GM19452 (cell line): ENCODE measurements around the gene CEP70.
"Not testable (repeated sequence)": the region's sequence is repeated elsewhere in the genome, so short reads cannot be mapped to it uniquely, and the experiment has no call there.

ENCODE experiments used
- ATAC-seq: cut with Tn5 transposase; IDR thresholded peaks from one replicate; pipeline ENCODE4 v1.9.1; 2021; ENCODE audit not compliant: unreplicated experiment

Gene CEP70

GRCh38 chr3:138593488-138594149, 441 bp downstream of the CEP70 start:
- ATAC-seq = no peak

- no peak for ATAC-seq
Measured at GRCh38 chr3:138591392-138591791, 2.7 kb downstream of the CEP70 start.

- no peak for ATAC-seq
Measured at GRCh38 chr3:138588445-138588844, 5.6 kb downstream of the CEP70 start.

- ATAC-seq = no peak
Measured at GRCh38 chr3:138587374-138587773, 6.7 kb downstream of the CEP70 start.

GRCh38 chr3:138578961-138579574, 15.0 kb downstream of the CEP70 start:
- ATAC-seq = no peak

DNA sequence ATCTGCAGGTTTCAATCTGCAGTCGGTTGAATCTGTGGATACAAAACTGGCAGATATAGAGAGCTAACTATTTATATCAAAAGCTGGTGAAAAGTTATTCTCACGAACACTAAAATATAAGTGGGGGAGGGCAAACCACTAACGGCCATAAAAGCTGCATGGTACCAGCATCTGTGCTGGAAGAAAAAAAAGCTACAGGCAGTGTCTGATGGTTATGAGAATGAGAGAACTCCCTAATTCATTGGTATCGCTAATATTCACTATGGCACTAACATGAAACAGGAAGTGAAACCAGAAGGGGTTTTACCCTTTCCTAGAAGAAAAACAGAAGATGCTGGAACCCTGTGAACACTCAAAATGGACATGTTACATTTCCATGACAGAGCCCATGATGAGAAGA, 15.9 kb downstream of the CEP70 start:
- peak; percentile 91 for ATAC-seq

GRCh38 chr3:138573138-138573537, 20.9 kb downstream of the CEP70 start:
- ATAC-seq = no peak

DNA sequence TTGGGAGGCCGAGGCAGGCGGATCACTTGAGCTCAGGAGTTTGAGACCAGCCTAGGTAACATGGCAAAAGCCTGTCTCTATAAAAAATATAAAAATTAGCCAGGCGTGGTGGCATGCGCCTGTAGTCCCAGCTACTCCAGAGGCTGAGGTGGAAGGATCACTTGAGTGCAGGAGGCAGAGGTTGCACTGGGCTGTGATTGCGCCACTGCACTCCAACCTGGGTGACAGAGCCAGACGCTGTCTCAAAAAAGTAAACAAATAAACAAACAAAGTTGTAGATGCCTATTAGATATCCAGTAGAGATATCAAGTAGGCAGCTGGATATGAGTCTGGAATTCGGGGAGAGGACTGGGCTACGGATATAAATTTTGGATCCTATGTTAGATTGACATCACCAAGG, 24.4 kb downstream of the CEP70 start:
- not testable (repeated sequence) for ATAC-seq

- no peak for ATAC-seq
Measured at GRCh38 chr3:138569090-138569489, 25.0 kb downstream of the CEP70 start.

DNA sequence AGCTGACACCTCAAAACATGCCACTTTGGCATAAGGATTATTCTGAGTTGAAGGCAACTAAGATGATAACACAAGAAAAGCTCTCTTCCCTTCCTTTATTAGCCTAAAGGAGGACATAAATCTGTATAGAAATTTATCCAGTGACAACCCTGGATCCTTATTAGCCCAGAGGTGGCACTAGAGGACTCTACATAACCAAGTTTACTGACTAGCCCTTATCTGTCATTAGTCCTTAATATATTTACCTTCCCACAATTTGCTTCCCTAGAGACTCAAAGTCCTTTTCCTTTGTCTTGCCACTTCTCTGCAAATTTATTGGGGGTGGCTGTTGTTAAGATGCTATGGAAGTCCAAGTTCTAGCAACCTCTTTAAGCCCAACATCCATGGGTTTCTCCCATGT, 26.7 kb downstream of the CEP70 start:
- no peak for ATAC-seq

DNA sequence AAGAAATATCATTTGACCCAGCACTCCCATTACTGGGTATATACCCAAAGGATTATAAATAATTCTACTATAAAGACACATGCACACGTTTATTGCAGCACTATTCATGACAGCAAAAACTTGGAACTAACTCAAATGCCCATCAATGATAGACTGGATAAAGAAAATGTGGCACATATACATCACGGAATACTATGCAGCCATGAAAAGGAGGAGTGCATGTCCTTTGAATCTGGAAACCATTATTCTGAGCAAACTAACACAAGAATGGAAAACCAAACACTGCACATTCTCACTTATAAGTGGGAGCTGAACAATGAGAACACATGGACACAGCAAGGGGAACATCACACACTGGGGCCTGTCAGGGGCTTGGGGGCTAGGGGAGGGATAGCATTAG, 27.8 kb downstream of the CEP70 start:
- not testable (repeated sequence) for ATAC-seq

DNA sequence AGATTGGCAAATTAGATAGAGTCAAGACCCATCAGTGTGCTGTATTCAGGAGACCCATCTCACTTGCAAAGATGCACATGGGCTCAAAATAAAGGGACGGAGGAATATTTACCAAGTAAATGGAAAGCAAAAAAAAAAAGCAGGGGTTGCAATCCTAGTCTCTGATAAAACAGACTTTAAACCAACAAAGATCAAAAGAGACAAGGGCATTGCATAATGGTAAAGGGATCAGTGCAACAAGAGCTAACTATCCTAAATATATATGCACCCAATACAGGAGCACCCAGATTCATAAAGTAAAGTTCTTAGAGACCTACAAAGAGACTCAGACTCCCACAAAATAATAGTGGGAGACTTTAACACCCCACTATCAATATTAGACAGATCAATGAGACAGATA, 31.2 kb downstream of the CEP70 start:
- not testable (repeated sequence) for ATAC-seq

DNA sequence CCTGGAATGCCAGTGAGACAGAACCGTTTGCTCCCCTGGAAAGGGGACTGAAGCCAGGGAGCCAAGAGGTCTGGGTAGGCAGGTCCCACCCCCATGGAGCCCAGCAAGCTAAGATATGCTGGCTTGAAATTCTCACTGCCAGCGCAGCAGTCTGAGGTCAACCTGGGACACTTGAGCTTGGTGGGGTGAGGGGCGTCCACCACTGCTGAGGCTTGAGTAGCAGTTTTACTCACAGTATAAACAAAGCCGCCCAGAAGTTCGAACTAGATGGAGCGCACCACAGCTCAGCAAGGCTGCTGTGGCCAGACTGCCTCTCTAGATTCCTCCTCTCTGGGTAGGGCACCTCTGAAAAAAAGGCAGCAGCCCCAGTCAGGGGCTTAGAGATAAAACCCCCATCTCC, 33.6 kb downstream of the CEP70 start:
- no peak for ATAC-seq

DNA sequence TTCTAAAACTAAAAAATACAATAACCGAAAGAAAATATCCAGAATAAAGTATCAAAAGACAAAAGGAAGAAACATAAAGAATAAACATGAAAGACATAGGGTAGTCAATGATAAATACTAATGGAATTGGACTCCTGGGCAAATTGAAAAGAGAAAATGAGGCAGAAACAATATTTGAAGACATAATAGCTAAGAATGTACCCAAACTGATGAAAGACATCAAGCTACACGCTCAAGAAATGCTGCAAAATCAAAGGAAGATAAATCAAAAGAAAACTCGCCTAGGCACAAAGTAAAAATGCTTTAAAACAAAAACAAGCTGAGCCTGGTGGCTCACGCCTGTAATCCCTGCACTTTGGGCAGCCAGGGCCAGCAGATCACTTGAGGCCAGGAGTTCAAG, 34.9 kb downstream of the CEP70 start:
- ATAC-seq = no peak

- not testable (repeated sequence) for ATAC-seq
Measured at GRCh38 chr3:138554775-138555174, 39.3 kb downstream of the CEP70 start.

DNA sequence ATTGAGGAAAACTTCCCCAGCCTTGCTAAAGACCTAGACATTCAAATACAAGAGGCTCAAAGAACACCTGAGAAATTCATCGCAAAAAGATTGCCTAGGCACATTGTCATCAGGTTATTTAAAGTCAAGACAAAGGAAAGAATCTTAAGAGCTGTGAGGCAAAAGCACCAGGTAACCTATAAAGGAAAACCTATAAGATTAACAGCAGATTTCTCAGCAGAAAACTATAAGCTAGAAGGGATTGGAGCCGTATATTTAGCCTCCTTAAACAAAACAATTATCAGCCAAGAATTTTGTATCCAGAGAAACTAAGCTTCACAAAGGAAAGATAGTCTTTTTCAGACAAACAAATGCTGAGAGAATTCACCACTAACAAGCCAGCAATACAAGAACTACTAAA, 43.1 kb downstream of the CEP70 start:
- not testable (repeated sequence) for ATAC-seq

DNA sequence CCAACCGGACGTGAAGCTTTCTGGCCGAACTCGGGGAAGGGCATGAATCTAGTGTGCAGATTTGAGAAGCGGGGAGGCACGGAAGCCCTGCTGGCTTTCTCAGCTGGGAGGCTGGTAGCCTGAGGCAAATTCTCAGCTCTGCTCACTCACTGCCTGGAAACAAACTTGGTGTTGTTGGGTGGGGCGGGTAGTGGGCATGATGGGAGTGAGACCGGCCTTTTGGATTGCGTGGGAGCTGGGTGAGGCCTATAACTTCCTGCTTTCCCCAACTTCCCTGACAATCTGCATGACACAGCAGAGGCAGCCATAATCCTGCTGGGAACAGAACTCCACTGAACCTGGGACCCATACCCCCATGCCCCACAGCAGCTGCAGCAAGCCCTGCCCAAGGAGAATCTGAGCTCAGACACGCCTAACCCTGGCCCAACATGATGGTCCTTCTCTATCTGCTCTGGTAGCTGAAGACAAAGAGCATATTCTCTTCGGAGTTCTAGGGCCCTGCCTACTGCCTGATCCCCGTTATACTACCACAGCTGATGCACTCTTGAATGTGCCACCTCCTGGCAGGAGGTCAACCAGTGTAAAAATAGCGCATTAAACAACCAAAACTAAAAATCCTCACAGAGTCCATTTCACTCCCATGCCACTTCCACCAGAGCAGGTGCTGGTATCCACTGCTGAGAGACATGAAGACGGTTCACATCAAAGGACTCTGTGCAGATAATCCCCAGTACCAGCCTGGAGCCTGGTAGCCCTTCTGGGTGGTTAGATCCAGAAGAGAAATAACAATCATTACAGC, 44.7 kb downstream of the CEP70 start:
- ATAC-seq = no peak

DNA sequence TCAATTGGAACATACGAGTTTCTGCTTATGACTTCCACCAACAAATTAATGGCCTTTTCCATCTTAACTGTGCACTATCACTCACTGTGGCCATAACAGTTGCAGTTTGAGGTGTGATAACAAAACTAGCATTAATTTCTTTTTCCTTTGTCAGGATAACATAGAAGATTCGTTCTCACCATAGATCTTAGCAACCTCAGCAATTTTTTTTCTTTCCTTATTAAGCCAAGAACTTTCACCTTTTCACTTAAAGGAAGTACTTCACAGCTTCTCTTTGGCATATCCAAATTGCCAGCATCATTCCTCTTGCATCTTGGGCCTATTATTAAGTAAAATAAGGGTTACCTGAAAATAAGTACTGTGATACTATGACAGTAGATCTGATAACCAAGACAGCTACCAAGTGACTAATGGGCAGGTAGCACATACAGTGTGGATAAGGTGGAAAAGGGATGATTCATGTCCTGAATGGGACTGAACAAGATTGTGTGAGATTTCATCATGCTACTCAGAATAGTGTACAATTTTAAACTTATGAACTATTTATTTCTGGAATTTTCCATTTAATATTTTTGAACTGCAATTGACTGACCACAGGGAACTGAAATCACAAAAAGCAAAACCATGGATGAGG, 46.6 kb downstream of the CEP70 start:
- ATAC-seq = no peak

DNA sequence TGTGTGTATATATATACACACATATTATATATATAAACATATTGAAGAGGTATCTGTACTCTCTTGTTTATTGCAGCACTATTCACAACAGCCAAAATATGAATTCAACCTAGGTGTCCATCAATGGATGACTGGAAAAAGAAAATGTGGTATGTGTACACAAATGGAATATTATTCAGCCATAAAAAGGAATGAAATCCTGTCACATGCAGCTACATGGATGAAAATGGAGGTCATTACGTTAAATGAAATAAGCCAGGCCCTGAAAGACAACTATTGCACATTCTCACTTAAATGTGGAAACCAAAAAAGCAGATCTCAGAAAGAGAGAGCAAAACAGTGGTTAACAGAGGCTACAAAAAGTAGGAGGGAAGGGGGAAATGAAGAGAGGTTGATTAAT, 49.5 kb downstream of the CEP70 start:
- ATAC-seq = no peak

- no peak for ATAC-seq
Measured at GRCh38 chr3:138542977-138543376, 51.1 kb downstream of the CEP70 start.

DNA sequence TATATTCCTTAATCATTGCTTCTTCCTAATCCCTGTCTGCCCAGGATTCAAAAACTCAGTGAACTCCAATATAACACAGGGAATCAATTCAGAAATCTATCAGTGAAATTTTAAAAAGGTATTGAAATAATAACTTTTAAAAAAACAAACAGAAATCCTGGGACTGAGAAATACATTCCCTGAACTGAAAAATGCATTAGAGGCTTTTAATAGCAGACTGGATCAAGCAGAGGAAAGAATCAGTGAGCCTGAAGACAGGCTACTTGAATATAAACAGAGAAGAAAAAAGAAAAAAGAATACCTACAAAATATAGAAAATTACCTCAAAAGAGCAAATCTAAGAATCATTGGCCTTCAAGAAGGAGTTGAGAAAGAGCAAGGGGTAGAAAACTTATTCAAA, 54.7 kb downstream of the CEP70 start:
- ATAC-seq = no peak

- not testable (repeated sequence) for ATAC-seq
Measured at GRCh38 chr3:138521445-138521844, 72.6 kb downstream of the CEP70 start.
